HG02885 (cell line): ENCODE measurements around the gene KCNMA1.

ENCODE experiments used
- ATAC-seq: cut with Tn5 transposase; IDR thresholded peaks from one replicate; pipeline ENCODE4 v1.9.1; 2021; ENCODE audit warnings: mild to moderate bottlenecking; ENCODE audit not compliant: unreplicated experiment, poor library complexity

Gene KCNMA1

GRCh38 chr10:77162697-77163096 is 474.9 kb downstream of the KCNMA1 start:
- ATAC-seq = no peak

GRCh38 chr10:77160679-77161078 is 476.9 kb downstream of the KCNMA1 start:
- ATAC-seq = no peak

- no peak for ATAC-seq
Observed at GRCh38 chr10:77159538-77160110, 478.0 kb downstream of the KCNMA1 start.

GRCh38 chr10:77158666-77159065 is 478.9 kb downstream of the KCNMA1 start:
- no peak for ATAC-seq

- ATAC-seq = no peak
Observed at GRCh38 chr10:77157248-77158019, 480.2 kb downstream of the KCNMA1 start.

- no peak for ATAC-seq
Observed at GRCh38 chr10:77156406-77156879, 481.2 kb downstream of the KCNMA1 start.

- no peak for ATAC-seq
Observed at GRCh38 chr10:77152256-77152655, 485.4 kb downstream of the KCNMA1 start.

- no peak for ATAC-seq
Observed at GRCh38 chr10:77151408-77151807, 486.2 kb downstream of the KCNMA1 start.

- ATAC-seq = no peak
Observed at GRCh38 chr10:77149706-77150105, 487.9 kb downstream of the KCNMA1 start.

- no peak for ATAC-seq
Observed at GRCh38 chr10:77149001-77149400, 488.6 kb downstream of the KCNMA1 start.

- no peak for ATAC-seq
Observed at GRCh38 chr10:77147871-77148270, 489.7 kb downstream of the KCNMA1 start.

GRCh38 chr10:77146712-77147336 is 490.8 kb downstream of the KCNMA1 start:
- ATAC-seq = no peak

- no peak for ATAC-seq
Observed at GRCh38 chr10:77144656-77145055, 493.0 kb downstream of the KCNMA1 start.

- no peak for ATAC-seq
Observed at GRCh38 chr10:77139252-77140160, 498.1 kb downstream of the KCNMA1 start.

GRCh38 chr10:77138541-77138940 is 499.1 kb downstream of the KCNMA1 start:
- no peak for ATAC-seq

GRCh38 chr10:77135555-77135954 is 502.1 kb downstream of the KCNMA1 start:
- ATAC-seq = no peak

- no peak for ATAC-seq
Observed at GRCh38 chr10:77131214-77131613, 506.4 kb downstream of the KCNMA1 start.

- ATAC-seq = no peak
Observed at GRCh38 chr10:77127243-77127642, 510.4 kb downstream of the KCNMA1 start.

GRCh38 chr10:77125231-77125630 is 512.4 kb downstream of the KCNMA1 start:
- no peak for ATAC-seq

GRCh38 chr10:77123330-77123729 is 514.3 kb downstream of the KCNMA1 start:
- ATAC-seq = no peak
